Inferior parietal cortex (tissue), 1 donor: ENCODE measurements around the gene GTF3C1.
"Not testable (repeated sequence)": the region's sequence is repeated elsewhere in the genome, so short reads cannot be mapped to it uniquely, and the experiment has no call there.

Experiments used
- DNase-seq: peaks from one replicate; pipeline ENCODE4 v3.0.0-alpha.2; 2016; ENCODE audit errors: extremely low spot score

Gene GTF3C1

GRCh38 chr16:27549746-27550581 lies at the start of gene GTF3C1, which contains the start of gene KATNIP:
Gene GTF3C1 (minus strand): TSS chr16:27549913. CDS start chr16:27549890, 23 bp downstream.
Gene KATNIP (plus strand): TSS chr16:27550144. CDS start chr16:27550171, 27 bp downstream.
- DNase-seq = peak; percentile 98

- DNase-seq = no peak
These were observed 49.3 kb upstream of the GTF3C1 start for GRCh38 chr16:27598931-27599565.

DNA sequence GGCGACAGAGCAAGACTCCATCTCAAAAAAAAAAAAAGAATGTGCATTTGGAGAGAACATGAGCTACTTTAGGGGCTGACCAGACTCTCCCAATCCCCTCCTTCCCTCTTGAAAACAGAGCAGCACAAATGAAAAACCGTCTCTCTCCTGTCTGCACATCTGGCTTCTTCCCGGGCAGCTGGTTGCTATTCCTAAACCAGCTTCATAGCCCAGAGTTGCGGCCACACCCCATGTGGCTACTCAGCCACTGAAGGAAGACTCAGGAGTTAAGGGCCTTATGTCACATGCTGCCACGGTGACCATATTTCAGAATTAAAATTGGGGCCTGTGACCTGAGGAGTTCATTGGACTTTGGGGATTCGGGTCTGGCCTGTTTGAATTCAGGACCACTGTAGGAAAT lies 48.5 kb upstream of the GTF3C1 start:
- no peak for DNase-seq

- DNase-seq = no peak
These were observed 47.6 kb upstream of the GTF3C1 start for GRCh38 chr16:27597361-27597760.

- no peak for DNase-seq
These were observed 46.7 kb upstream of the GTF3C1 start for GRCh38 chr16:27596411-27596810.

GRCh38 chr16:27595993-27596392 lies 46.3 kb upstream of the GTF3C1 start:
- DNase-seq = no peak

DNA sequence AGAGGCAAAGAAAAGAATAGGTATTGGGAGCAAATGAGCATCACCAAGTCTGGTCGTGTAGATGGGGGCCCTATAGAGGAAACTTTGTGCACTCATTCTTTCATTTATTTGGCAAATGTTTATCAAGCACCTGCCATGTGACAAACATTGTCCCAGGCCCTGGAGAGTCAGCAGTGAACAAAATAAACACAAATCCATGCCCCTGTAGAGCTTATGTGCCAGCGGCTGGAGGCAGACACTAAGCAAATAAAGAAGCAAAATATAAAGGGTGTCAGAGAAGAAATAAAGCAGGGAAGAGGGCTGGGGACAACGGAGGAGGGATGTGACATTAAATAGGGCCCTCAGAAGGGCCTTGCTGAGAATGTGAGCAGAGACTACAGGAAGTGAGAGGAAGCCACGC lies 45.8 kb upstream of the GTF3C1 start:
- DNase-seq = no peak

GRCh38 chr16:27591837-27592236 lies 42.1 kb upstream of the GTF3C1 start:
- DNase-seq = no peak

GRCh38 chr16:27588057-27588456 lies 38.3 kb upstream of the GTF3C1 start:
- DNase-seq = no peak

DNA sequence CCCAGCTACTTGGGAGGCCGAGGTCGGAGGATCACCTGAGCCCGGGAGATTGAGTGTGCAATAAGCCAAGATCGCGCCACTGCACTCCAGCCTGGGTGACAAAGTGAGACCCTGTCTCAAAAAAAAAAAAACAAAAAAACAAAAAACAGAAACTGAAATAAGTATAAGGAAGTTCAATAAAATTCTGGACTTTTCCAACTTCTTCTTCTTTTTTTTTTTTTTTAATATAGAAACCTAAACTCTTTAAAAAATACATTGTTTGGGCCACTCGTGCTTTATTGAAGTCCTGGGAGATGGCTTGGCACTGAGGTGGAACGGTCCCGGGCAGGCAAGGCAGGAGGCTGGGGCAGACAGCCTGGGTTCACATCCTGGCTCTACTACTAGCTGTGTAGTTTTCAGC lies 37.0 kb upstream of the GTF3C1 start:
- DNase-seq = no peak

DNA sequence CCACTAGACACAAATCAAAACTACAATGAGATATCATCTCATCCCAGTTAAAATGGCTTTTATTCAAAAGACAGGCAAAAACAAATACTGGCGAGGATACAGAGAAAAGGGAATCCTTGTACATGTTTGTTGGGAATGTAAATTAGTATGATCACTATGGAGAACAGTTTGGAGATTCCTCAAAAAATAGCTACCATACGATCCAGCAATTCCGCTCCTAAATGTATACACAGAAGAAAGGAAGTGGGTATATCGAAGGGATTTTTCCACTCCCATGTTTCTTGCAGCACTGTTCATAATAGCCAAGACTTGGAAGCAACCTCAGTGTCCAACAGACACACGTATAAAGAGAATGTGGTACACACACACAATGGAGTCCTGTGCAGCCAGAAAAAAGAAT lies 35.5 kb upstream of the GTF3C1 start:
- no peak for DNase-seq

- DNase-seq = no peak
These were observed 33.9 kb upstream of the GTF3C1 start for GRCh38 chr16:27583634-27584033.

- no peak for DNase-seq
These were observed 33.2 kb upstream of the GTF3C1 start for GRCh38 chr16:27582883-27583282.

GRCh38 chr16:27579087-27579980 lies 29.6 kb upstream of the GTF3C1 start:
- no peak for DNase-seq

GRCh38 chr16:27576729-27577128 lies 27.0 kb upstream of the GTF3C1 start:
- DNase-seq = no peak

GRCh38 chr16:27572711-27573110 lies 23.0 kb upstream of the GTF3C1 start:
- DNase-seq = no peak

DNA sequence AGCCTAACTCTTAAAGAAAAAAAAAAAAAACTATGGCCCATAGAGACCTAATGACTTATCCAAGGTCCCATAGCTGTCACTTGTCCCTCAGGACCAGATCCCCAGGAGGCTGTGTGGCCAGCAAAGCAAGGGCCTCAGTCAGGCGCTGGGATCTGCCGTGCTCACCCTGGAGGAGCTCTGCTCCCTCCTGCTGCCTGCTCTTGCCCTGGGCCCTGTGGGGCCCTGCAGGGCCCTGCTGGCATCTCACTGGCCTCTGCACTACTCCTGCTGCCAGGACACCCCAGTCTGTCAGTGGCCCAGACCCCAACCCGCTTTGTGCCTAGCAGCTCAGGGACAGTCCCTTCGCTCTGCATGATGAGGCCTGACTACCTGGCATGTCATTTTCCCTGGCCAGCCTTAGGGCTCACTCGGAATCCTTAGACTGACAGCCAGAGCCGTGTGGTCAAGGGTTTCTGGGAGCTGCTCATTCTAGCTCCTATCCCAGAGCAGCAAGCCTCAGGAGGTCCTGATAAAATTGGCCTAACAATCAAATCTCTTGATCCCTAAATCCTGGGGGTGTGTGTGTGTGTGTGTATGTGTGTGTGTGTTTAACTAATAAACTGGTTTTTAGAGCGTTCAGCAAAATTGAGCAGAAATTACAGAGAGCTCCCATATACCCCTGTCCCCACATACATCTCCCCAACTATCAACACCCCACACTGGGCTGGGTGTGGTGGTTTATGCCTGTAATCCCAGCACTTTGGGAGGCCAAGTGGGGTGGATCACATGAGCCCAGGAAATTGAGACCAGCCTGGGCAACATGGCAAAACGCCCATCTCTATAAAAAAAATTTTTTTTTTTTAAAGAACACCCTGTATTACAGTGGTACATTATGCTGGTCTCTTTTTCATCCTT lies 22.0 kb upstream of the GTF3C1 start:
- no peak for DNase-seq

GRCh38 chr16:27570986-27571385 lies 21.3 kb upstream of the GTF3C1 start:
- not testable (repeated sequence) for DNase-seq

DNA sequence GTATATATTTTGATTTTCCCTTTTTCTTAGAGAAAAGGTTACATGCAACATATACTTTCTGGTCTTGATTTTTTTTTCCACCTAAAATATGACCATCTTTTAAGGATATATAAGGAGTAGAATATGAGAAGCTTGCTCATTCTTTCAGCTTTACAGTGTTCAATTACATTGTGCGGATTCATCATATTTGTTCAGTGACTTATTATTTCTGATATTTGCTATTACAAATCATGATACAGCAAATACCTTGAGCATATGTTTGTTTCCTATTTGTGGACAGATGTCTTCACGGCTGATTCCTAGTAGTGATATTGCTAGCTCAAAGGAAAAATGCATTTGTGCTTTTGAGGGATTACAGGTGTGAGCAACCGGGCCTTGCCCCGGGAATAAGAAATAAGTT lies 18.4 kb upstream of the GTF3C1 start:
- DNase-seq = no peak

DNA sequence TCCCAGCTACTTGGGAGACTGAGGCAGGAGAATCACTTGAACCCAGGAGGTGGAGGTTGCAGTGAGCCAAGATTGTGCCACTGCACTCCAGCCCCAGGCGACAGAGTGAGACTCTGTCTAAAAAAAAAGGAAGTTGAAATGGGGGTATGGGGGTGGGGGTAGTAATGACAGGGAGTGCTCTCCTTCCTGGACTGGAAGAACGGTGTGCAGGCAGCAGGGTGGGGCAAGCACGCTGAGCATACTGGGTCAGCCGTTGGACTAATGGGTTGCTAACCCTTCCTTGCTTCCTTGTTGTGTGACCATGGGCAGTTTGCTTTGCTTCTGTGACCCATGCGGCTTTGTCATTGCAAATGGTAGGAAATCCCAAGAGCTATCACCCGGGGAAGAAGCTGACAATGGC lies 16.7 kb upstream of the GTF3C1 start:
- no peak for DNase-seq

- no peak for DNase-seq
These were observed 14.5 kb upstream of the GTF3C1 start for GRCh38 chr16:27564224-27564623.
